Measurements from ENCODE around the gene TRIML1.

The TRIML1 gene

GRCh38 chr4:188168726-188169373 is 29.6 kb downstream of the TRIML1 start:
- H3K4me3 ChIP-seq (ENCODE audit: low read depth, low read length) = no peak overlapping the region
- TF ChIP-seq CTCF (IDR thresholded peaks at IDR 0.05; ENCODE audit: low read depth, low read length) = no peak

GRCh38 chr4:188171551-188171950 is 32.3 kb downstream of the TRIML1 start:
- no peak for TF ChIP-seq CTCF (IDR thresholded peaks at IDR 0.05; ENCODE audit: low read depth, low read length)
- no peak overlapping the region for H3K4me3 ChIP-seq (ENCODE audit: low read depth, low read length)

- no peak for TF ChIP-seq CTCF (IDR thresholded peaks at IDR 0.05; ENCODE audit: low read depth, low read length)
- H3K4me3 ChIP-seq (ENCODE audit: low read depth, low read length) = no peak overlapping the region
Observed at GRCh38 chr4:188175288-188175687, 36.0 kb downstream of the TRIML1 start.

GRCh38 chr4:188177997-188178675 is 38.9 kb downstream of the TRIML1 start:
- H3K4me3 ChIP-seq (ENCODE audit: low read depth, low read length) = no peak overlapping the region
- TF ChIP-seq CTCF (IDR thresholded peaks at IDR 0.05; ENCODE audit: low read depth, low read length) = no peak

GRCh38 chr4:188178806-188179205 is 39.6 kb downstream of the TRIML1 start:
- H3K4me3 ChIP-seq (ENCODE audit: low read depth, low read length) = no peak overlapping the region
- no peak for TF ChIP-seq CTCF (IDR thresholded peaks at IDR 0.05; ENCODE audit: low read depth, low read length)

- no peak overlapping the region for H3K4me3 ChIP-seq (ENCODE audit: low read depth, low read length)
- no peak for TF ChIP-seq CTCF (IDR thresholded peaks at IDR 0.05; ENCODE audit: low read depth, low read length)
Observed at GRCh38 chr4:188187106-188187505, 47.9 kb downstream of the TRIML1 start.

- no peak for TF ChIP-seq CTCF (IDR thresholded peaks at IDR 0.05; ENCODE audit: low read depth, low read length)
- no peak overlapping the region for H3K4me3 ChIP-seq (ENCODE audit: low read depth, low read length)
Observed at GRCh38 chr4:188190461-188190860, 51.2 kb downstream of the TRIML1 start.

Measured in WI38 (cell line).